ENCODE data around the gene SERPINA1.

DNA sequence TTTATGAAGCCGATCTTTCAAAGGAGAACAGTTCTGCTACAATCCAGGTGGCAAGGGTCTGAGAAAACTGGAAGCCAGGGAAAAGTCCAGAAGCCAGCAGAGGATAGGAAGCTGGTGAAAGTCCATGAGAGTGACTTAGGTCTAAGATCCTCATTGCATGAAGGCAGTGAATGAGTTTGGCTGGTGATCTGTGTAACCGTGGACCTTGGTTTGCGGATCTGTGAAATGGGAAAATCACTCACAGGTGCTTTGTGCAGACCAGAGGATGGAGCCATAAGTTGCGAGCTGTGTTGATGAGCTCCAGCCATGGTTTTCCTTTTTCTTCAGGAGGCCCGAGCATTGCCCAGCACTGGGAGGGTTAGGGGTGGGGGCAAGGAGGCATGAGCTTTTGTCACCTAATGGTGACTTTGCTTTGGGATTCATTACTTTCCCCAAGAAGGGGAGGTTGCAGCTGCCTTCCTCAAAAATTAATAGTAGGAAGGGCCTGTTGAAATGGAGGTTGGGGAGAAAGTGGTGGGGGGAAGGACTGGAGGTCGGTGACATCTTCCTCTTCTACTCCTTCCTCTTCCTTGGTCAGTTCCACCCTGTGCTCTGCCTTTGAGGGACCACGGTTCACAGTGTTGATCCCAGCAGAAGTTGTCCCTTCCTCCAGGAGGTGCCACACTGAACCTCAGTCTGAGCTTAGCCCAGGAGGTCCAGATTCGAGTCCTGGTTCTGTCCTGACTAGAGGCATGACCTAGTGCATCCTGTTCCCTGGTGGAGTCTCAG is 45.0 kb downstream of the SERPINA1 start:
- TF ChIP-seq CTCF (IDR thresholded peaks at IDR 0.05): no peak
- no peak for TF ChIP-seq TCF7L2 (IDR thresholded peaks at IDR 0.05; ENCODE audit: low read depth, low read length)
- no peak for TF ChIP-seq POLR2AphosphoS5 (IDR thresholded peaks at IDR 0.05; ENCODE audit: low read depth, low read length)

Measured in Panc1 (cell line).